NCI-H1105 treated with DMSO at 0.1 percent for 48 hours (cell line): ENCODE results near the gene DIP2C.

Experiments
- DNase-seq: peaks from one replicate; lab custom pipeline; 2025; lab: John Stamatoyannopoulos, UW

Gene DIP2C

GRCh38 chr10:235915-236314, 453.6 kb downstream of the DIP2C start:
- no peak for DNase-seq

GRCh38 chr10:234708-235406, 454.6 kb downstream of the DIP2C start:
- no peak for DNase-seq

- DNase-seq, result no peak
Measured at GRCh38 chr10:232878-233277, 456.6 kb downstream of the DIP2C start.

GRCh38 chr10:232061-232460, 457.4 kb downstream of the DIP2C start:
- no peak for DNase-seq

- DNase-seq, result peak; percentile 3
Measured at GRCh38 chr10:230758-231157, 458.7 kb downstream of the DIP2C start.

GRCh38 chr10:228366-228765, 461.1 kb downstream of the DIP2C start:
- DNase-seq, result no peak

GRCh38 chr10:227014-227413, 462.5 kb downstream of the DIP2C start:
- DNase-seq, result no peak

- no peak for DNase-seq
Measured at GRCh38 chr10:226018-226417, 463.4 kb downstream of the DIP2C start.

GRCh38 chr10:224571-224970, 464.9 kb downstream of the DIP2C start:
- DNase-seq, result peak; percentile 58
